Hematopoietic multipotent progenitor cell treated with erythropoietin and hydrocortisone succinate and interleukin-3 and kit ligand, for 4 days (in vitro differentiated cells): Measurements from ENCODE around the gene PARN.
"Not testable (repeated sequence)": the region's sequence is repeated elsewhere in the genome, so short reads cannot be mapped to it uniquely, and the experiment has no call there.

Experiments used
- DNase-seq: peaks from one replicate; pipeline ENCODE4 v3.0.0-alpha.2; 2015

Gene PARN

DNA sequence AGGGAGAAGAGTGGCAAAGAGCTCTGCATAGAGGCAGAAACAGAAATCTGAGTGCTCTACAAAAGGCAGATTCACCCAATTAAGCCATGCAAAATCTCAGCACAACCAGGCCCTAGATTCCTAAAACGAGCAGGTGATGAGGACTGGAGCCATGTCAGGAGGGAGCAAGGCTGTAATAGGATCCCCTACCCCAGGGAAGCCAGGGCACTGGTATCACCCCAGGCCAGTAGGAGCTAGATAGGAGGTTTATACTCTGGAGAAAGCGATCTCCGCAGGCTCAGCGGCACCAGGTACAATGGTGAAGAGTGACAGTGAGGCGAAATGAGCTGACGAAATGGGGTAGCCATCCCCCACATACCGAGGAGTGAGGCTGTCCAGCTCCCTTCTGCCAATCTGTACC lies 171.5 kb downstream of the PARN start:
- DNase-seq = no peak

DNA sequence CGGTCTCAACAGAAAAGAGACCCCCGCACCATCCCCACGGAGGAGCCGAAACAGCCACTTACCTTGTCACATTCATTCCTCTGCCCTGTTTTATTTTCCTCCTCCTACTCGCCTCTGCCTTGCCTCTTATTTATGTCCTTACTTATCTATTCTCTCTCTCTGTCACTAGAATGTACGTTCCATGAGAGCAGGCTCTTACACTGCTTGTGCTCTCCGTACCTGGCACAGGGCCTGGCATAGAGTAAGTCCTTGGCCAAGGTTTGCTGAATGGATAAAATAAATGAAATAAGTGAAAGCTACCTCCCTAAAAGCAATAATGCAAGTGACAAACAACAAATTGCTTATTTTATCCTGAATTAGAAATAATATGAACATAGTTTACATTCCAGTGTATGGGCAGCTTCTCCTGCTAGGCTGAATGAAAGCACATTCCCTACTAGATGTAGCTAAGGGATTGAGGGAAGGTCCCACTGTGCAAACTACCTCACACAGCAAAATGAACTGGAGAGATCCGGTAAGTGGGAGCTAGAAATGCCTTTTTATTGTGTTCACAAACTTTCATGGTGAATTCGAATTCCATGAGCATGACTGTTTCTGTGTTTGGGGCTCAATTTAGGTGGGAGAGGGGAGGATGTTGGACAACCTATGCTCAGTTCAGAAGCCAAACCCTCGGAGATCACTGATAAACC lies 173.1 kb downstream of the PARN start:
- DNase-seq = no peak

DNA sequence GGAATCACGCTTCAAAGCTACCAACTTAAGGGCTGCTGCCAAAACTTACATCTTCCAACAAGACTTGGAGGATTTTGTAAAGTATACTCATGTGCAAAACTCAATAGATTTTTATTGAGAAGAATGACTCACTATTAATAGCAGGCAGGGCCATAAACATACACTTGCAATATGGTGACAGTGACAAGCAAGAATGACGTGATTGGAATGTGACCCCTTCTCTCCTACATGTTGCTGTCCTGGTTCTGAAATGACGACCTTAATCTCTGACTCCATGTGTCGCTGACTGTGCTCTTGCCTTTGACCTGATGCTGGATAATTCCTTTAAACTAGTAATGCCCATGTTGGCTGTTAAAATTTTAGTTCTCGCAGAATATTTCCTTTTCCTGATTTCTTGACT lies 174.5 kb downstream of the PARN start:
- DNase-seq = no peak

DNA sequence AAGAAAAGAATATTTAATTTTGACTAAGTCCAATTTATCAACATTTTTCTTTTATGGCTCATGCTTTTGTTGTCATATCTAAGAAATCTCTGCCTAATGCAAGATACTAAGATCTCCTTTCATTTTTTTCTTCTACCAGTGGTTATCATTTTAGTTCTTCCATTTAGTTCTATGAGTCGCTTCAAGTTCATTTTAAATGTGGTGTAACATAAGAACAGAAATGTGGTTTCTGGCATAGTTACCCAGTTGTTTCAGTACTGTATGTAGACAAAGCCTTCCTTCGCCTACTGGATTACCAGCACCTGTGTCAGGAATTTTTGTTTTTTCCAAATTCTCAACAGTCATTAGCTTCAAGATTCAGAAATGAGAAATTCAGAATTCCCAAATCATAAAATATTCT lies 175.7 kb downstream of the PARN start:
- no peak for DNase-seq

DNA sequence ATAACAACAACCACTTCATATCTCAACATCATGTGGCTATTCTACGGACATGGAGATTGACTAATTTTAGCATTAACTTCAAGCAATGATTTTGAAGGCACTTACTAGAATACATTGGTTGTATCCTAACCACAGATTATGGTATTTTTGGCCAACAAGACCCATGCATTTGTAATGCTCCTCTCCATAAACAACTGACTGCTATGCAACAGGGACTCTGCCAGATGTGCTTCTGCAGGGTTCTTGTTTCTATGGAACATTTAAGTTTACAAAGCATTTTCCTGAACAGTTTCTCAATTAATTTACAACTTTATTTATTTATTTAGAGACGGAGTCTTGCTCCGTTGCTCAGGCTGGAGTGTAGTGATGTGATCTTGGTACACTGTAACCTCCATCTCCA lies 178.0 kb downstream of the PARN start:
- no peak for DNase-seq

DNA sequence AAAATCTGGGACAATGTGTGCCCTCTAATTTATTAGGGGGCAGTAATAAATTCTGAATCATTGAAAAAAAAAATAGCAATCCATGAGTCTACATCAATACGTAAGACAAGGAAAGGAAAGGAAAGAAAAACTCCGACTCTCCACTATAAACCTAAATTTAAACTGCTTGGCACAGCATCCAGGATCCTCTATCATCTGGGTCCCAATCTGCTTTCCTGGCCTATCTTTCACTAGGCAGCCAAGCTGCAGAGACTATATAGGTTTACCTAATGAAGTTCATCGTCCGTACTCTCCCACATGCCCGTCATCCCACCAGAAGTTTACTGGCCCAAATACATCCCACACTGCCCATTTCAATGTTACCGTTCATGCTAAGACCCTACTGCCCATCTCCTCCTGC lies 179.2 kb downstream of the PARN start:
- DNase-seq = no peak

DNA sequence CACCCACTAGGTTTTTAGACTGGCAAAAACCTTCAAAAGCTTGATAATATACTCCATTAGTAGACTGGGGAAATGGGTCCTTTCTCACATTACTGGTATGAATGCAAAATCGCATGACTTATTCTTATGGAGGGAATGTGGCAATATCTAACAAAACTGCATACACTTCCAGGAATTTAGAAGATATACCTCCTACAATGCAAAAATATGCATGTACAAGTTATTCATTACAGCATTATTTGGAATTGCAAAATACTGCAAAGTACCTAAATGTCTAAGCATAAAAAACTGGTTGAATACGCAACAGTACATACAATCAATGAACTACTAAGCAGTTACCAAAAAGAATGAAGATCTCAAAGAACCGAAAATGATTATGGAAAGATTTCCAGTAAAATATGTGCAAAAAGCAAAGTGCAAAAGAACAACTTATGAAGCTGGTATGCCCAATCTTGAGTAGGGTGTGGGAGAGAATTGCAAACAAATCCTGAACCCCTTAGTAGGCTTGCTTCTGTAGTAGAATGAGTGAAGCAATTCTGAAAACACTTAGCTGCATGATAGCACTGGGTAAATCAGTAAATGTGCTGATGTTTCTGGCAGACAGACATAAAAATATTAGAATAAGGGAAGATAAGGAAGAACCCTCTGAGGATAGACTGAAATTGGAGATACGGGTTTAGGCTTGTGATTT lies 180.1 kb downstream of the PARN start:
- no peak for DNase-seq

DNA sequence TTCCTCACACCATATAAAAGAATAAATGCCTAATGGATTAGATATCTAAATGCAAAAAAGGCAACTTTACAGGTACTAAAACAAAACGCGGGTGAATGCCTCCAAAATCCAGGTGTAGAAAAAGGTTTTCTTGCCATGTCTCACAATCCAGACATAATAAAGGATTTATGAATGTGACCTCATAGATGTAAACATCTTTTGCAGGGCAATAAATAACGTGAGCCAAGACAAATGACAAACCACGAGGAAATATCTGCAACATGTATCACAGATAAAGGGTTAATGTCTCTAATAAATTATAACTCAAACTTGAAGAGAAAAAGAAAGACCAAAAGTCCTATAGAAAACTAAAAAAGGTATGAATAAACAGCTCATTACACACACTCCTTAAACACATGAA lies 180.7 kb downstream of the PARN start:
- DNase-seq = no peak

DNA sequence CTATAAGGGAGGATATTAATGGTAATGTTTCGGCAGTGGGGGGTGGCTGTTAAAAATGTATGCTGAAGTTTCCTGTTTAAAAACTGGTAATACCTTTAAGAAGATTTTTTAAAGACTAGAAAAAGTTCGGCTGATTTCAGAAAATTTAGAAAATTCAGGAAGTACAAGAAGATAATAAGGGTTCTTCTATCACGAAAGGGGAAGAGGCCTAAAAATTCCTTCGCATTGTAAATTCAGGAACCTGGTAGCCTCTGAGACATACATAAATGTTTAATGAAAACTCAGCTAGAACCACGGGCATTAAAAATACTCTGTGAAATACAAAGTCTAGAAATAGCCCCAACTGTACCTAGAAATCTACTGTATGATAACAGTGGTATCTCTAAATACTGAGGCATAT lies 181.2 kb downstream of the PARN start:
- no peak for DNase-seq

DNA sequence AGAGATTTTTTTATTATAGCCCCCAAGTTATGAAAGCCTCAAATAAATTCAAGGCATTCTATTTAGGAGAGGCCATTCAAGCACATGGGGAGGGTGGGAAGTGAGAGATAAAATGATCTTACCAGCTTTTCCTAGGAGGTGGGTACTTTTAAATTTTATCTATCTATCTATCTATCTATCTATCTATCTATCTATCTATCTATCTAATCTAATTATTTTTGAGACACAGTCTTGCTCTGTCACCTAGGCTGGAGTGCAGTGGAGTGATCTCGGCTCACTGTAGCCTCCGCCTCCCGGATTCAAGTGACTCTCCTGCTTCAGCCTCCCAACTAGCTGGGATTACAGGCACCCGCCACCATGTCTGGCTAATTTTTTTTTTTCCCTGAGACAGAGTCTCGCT lies 182.3 kb downstream of the PARN start:
- no peak for DNase-seq

DNA sequence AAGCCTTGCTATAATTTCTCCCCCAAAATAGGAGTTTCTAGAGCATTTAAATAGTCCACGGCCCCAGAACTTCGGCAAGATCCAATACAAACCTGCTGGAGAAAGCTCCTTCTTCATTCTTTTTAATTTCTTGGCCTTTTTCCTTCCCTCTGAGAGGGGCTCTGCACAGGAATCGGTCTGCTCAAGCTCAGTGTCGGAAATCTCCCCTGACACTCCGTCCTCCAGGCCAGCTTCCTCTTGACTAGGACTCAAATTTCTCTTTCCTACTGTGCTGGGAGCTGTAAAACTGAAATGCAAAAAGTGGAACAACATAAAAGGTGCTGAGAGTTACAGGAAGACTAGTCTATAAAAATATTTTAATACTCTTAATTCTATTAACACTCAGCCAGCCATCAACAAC lies 183.3 kb downstream of the PARN start:
- no peak for DNase-seq

DNA sequence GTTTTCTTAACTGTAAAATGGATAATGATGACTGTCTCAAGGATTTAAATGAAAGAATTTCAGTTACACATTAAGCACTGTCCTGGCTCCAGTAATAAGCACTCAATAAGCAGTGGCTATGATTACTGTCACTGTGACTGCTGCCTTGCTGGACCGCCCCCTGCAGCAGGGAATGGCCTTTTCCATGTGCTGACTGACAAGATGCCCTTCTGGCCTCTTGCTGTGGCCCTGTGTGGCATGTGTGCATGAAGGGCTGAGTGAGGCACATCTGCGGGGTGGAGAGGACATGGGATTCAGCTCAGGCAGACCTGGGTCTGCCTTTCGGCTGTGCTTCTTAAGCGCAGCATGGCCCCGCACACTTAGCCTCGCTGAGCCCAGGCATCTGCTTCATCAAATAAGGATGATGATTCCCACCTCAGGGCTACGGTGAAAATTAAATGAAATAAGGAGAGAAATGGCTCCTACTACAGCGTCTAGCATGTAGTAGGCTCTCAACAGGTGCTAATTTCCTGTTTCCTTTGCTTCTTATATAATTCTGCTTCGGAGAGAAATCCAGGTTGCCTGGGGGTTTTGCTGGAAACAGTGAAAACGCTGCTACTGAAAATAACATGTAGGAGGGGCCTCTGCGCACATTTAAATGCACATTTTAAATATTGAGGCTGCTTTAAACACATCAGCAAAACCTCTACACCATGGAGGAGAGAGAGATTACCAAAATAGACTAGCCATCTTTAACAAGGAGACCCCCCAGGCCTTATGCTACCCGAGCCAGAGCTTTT lies 183.9 kb downstream of the PARN start:
- DNase-seq = no peak

DNA sequence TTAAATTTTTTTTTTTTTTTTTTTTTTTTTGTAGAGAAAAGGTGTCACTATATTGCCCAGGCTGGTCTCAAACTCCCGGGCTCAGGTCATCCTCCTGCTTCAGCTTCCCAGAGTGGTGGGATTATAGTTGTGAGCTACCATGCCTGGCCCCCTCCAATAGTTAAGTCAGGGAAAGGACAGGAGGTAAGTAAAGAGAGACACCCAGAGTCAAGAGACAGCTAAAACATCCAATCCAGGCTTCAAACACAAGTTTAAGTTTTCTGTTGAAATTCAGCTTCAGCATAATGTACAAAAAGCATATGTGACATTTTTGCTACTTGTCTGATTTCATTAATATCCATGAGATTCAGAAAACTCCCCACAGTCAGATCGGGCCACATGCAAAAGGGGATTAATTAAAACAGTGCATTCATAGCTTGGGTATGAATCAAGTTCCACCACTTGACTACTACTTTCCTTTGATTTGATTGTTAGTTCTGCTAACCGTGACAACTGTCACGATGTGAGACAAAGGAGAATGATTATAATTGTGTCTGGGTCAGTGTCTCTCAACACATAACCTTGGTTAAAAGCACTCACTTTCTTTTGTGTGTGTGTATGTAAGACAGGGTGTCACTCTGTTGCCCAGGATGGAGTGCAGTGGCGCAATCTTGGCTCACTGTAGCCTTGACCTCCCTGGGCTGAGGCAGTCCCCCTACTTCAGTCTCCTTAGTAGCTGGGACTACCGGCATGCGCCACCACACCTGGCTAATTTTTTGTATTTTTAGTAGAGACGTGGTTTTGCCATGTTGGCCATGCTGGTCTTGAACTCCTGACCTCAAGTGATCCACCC lies 184.9 kb downstream of the PARN start:
- DNase-seq = no peak

DNA sequence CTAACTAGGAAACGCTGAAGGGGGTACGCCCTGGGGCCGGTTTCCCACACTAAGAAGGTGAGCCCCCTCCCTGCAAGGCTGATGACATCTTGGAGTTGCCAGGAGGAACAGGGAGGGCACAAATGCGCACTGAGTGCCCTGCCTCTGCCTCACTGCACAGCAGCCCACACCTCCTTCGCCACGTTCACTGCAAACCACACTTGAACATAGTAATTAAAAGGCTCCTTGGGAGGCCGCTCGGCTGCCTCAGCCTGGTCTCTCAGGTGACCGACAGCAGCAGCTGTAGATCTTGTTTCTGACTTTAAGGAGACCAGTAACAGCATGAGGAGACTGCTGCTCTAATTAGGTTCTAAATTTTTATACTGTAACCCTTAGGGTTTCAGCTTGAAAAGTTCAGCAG lies 188.5 kb downstream of the PARN start:
- not testable (repeated sequence) for DNase-seq

DNA sequence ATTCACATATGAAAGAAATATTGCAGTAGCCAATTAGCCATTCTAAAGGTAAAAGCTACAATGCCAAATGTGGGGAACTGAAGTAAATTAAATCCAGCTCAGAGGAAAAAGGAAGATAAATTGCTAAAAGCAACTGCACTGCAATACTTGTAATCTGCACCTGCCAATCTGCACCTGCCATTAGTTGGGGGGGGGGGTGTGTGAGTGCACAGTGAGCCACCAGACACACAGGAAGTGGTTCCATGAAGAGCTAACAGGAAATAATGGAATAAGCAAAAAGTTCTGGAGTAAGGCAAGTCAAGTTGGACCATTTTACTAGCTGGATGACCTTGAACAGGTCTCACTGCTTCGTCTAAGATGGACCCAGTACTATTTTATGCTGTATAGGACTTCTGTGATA lies 191.8 kb downstream of the PARN start:
- no peak for DNase-seq

DNA sequence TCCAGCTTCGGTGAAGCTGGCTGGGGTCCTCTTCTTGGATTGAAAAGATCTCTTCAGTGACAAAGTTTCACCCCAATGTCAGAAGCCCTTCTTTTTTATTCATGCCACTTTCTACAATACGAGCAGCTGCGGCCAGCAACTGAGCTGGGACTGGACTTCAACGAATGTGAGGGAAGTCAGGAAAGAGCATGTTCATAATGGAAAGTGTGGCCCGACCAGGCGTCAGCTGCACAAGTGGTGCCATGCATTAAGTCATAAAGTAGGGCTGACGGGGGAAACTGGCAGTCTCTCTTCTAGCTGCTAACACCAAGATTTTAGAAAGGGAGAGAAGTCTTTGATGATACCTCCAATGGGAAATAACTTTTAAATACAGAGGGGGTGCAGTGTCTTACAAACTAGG lies 192.6 kb downstream of the PARN start:
- DNase-seq = no peak

DNA sequence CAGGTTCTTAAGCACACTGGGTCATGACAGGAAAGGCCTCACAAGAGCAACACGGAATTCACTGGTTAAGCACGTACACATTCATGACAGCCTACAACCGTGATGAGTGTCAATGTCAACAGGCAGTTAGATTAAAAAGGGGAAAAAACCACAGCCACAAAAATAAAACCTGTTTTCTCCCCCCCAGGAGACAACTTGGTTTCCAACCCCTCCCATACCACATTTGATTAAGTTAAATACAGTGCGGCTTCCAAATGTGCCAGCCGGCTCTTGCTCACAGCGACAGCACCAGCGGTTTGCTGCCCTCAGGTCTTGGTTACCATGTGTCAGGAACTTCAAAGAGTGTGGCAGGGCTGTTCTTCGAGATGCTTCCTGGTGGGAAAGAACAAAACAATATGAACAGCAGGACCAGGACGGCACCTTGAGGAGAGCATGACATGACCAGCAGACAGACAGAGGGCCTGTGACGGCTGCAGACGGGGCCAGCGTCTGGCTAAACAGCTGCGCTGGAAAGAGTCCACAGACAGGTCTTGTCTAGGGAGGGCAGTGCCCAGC lies 193.6 kb downstream of the PARN start:
- no peak for DNase-seq

DNA sequence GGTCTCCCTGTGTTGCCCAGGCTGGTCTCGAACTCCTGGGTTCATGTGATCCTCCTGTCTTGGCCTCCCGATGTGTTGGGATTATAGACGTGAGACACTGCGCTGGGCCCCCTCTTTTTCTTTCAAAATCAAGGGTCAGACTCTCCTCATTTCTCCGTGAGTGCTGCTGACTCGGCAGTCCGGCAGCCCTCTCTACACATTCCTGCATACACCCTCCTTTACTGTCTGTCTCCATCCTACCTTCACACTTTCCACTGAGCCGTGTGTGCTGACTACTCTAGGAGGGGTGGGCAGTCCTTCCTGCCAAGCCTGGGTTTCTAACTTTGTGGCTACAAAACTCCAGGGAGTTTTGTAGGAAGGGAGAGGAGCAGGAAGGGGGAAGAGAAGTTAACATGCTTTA lies 195.2 kb downstream of the PARN start:
- no peak for DNase-seq

DNA sequence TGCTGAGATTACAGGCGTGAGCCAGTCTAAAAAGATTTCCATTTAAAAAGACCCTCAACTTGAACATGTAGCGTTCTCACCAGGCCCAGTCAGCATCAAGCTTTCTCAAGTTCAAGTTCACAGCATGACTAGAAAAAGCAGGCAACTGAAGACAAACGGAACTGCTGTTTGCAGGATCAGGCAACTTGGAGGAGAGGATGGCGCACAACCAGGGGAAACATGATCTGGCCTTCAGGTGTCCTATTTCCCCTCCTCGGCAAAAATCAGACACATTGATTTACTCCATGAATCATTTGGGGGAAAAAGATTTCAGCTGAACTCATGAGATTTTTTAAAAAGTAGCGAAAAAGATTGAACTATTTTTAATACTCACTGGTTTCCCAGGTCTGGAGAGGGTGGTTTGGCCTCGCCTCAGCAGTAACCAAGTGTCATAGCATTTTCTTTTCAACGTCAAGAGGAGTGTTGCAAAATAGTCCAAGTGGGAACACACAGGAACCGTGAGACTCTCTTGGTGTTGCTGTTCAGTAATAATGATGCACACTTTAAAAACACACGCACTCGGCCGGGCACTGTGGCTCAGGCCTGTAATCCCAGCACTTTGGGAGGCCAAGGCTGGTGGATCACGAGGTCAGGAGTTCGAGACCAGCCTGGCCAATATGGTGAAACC lies 201.0 kb downstream of the PARN start:
- DNase-seq = not testable (repeated sequence)

DNA sequence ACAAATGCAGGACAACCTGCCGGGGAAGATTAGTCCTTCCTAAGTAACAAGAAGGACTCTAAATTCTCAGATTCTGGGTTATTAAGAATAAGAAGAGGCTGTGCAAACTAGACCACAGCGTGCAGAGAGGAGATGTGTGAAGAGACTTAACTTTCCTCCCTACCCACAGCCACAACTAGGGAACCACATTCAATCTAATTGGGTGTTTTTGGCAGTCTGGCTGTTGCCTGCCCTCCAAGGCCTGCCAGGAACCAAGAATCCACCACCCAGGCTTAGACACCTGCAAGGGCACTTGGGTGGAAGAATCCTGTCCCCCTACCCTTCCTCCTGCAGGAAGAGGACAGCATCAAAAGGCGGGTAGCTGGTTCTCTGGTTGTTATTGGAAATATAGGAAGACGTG lies 202.0 kb downstream of the PARN start:
- DNase-seq = no peak

DNA sequence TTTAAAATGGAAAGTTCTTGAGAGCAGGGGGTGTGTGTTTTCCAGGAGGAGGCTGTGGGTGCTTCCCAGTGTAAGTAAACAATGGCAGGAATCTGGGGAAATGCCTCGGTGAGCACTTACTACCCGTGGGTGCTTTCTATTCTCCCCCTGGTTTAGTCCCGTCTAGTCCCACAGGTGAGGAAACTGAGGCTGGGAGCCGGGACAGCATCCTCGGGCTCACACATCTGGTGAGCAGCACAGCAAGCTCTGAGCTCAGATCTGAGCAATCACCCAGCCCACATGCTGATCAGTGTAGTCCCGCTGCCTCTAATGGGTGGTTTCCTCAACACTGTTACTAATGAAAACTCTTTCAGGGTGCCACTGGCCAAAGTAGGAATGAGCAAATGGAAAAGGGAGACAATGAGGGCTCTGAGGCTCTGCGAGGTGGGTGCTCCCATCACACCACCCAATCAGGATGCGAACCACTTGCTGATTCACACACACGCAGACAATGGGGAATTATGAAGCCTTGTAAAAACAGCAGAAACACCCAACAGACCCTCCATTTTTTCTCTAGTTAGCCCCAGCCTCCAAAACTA lies 202.6 kb downstream of the PARN start:
- DNase-seq = no peak

DNA sequence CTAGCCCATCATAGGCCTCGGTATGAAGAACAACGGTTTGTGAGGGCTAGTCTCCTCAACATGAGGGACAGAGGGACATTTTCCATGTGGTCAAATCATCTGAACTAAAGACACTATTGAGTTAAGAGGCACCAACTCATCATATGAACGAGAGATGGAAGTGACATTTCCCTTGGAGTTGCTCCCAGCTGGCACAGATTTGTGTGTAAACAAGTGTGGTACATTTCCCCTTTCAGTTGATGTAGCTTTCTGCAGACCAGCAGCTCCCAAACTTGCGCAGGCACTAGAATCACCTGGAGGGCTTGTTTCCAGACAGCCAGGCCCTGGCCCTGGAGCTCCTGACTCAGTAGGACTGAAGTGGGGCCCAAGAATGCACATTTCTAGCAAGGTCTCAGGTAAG lies 205.5 kb downstream of the PARN start:
- DNase-seq = no peak
